Natural killer cell (primary cell): ENCODE measurements around the gene RABGAP1L. TPM values are rescaled to one million over a fixed set of nuclear protein-coding genes. Genes with fewer than 3 reads are reported as not detected.

ENCODE experiments used
- ATAC-seq, 3 donors: fragments of 150-1000 bp in 2 of 3; fragments of 200-7000 bp in 1 of 3; cut with Tn5 transposase; 1 replicate in 1 of 3; 2 replicates in 2 of 3; pipeline ENCODE4 v1.10.0; 2021; ENCODE audit warnings: mild to moderate bottlenecking in 2 of 3, moderate library complexity in 2 of 3
- DNase-seq, 2 donors: peaks; one replicate each; pipeline versions ENCODE4 v3.0.0 to v3.0.0-alpha.2; 2013 to 2021; ENCODE audit warnings: mixed read lengths in 1 of 2
- H3K27ac ChIP-seq: one replicate; pipeline ENCODE4 v1.5.1; 2013; ENCODE audit warnings: mild to moderate bottlenecking, low read length
- H3K27me3 ChIP-seq: one replicate; pipeline ENCODE4 v1.6.1; 2013; ENCODE audit warnings: low read length; ENCODE audit not compliant: control insufficient read depth, insufficient read depth
- H3K36me3 ChIP-seq: one replicate; pipeline ENCODE4 v1.6.1; 2013; ENCODE audit warnings: low read length; ENCODE audit not compliant: control insufficient read depth, insufficient read depth
- H3K4me1 ChIP-seq: one replicate; pipeline ENCODE4 v1.6.1; 2013; ENCODE audit warnings: low read length; ENCODE audit not compliant: control insufficient read depth, insufficient read depth
- H3K4me3 ChIP-seq: one replicate; pipeline ENCODE4 v1.5.1; 2013; ENCODE audit warnings: low read length
- H3K9me3 ChIP-seq: one replicate; pipeline ENCODE4 v1.6.1; 2013; ENCODE audit warnings: low read length; ENCODE audit not compliant: control insufficient read depth, insufficient read depth
- H3K27ac Mint-ChIP-seq, 2 donors: one replicate each; pipeline ENCODE4 v1.8.0; 2022; ENCODE audit warnings: mild to moderate bottlenecking in 2 of 2, mixed read lengths in 2 of 2, moderate library complexity in 1 of 2
- H3K27me3 Mint-ChIP-seq, 2 donors: one replicate each; pipeline ENCODE4 v1.8.0; 2022; ENCODE audit warnings: low read depth in 2 of 2, mixed read lengths in 2 of 2
- H3K36me3 Mint-ChIP-seq: one replicate; pipeline ENCODE4 v1.8.0; 2022; ENCODE audit warnings: mixed read lengths
- H3K4me1 Mint-ChIP-seq, 2 donors: one replicate each; pipeline ENCODE4 v1.8.0; 2022; ENCODE audit warnings: mixed read lengths in 2 of 2
- H3K4me3 Mint-ChIP-seq: one replicate; pipeline ENCODE4 v1.8.0; 2022; ENCODE audit warnings: mild to moderate bottlenecking, moderate library complexity, mixed read lengths
- H3K9me3 Mint-ChIP-seq, 2 donors: one replicate each; pipeline ENCODE4 v1.8.0; 2022; ENCODE audit warnings: mixed read lengths in 2 of 2
- CTCF ChIP-seq: fragments of 200-600 bp; IDR thresholded peaks from one replicate; pipeline ENCODE4 v1.8.0; 2022; ENCODE audit warnings: antibody characterized with exemption
- WGBS: methylation state at CpG from one replicate; pipeline ENCODE4 v1.1.7; 2013; ENCODE audit warnings: missing lambda C conversion rate; ENCODE audit not compliant: insufficient coverage; 5-methylcytosine and 5-hydroxymethylcytosine counted together
- intact Hi-C: fragments of 100-400 bp; cut with micrococcal nuclease; formaldehyde crosslinking; loops from one replicate; pipeline ENCODE4 v1.14.2; 2022
- total RNA-seq, 4 donors: library from RNA; stranded (reverse); fragments of 120-200 nt in 1 of 4; gene quantifications; one replicate each; pipeline versions ENCODE4 v1.2.3 to v1.2.4, GENCODE V29; 2013 to 2022

The RABGAP1L gene
- total RNA-seq, 3 donors from 2014 or later (not counting 1 experiment from before 2014, with no cell fraction given), result 145 to 168 (median 153) TPM

GRCh38 chr1:174262349-174263241, 103.3 kb downstream of the RABGAP1L start:
- Histone ChIP-seq H3K4me1 (no peaks in the 10 kb centered on the region), H3K4me3 (no peak overlapping the region), H3K27me3 (no peaks in the 10 kb centered on the region), H3K36me3 (no peaks in the 10 kb centered on the region), H3K9me3 (no peaks in the 10 kb centered on the region), H3K27ac (no peak overlapping the region)
- Mint-ChIP-seq H3K27me3 (no peaks in the 10 kb centered on the region), H3K9me3 (no peaks in the 10 kb centered on the region), H3K4me1 (peaks cover 0 to 8% of the 10 kb centered on the region in 2 donors), H3K27ac (peak overlapping the region in 1 of 2 donors; percentile 65), H3K4me3 (no peak overlapping the region), H3K36me3 (no peaks in the 10 kb centered on the region)
- 71% methylated on average over 3 of the region's 3 CpGs for WGBS
- peak; percentile 52 to 70 (median 61) for ATAC-seq
- TF ChIP-seq CTCF, result peak; percentile 58
- intact Hi-C loops, result loop anchor here (2.0 to 10.0 kb wide), 2 partner anchors 464 to 722 kb away; no protein-coding TSS in a partner anchor
- DNase-seq, result peak in 1 of 2 donors; percentile 47

DNA sequence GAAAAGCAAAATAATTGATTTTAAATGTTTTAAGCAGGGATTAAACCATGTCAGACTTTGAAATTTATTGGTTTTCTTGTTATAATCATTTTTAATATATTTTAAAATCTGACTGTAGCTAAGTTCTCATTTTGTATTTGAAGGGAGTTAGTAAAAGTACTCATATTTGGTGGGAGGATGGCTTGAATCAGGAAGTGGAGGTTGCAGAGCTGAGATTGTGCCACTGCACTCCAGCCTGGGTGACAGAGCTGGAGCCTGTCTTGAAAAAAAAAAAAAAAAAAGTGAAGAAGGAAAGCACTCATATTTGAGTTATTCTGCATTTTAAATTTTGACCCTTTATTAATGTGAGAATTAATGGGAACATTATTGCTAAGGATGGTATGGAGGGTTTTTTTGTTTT, 106.0 kb downstream of the RABGAP1L start:
- intact Hi-C loops, result loop anchor here (10.0 kb wide), 1 partner anchor 720 kb away; no protein-coding TSS in a partner anchor
- H3K27me3 ChIP-seq, result no peaks in the 10 kb centered on the region
- H3K9me3 ChIP-seq, result no peaks in the 10 kb centered on the region
- no peak overlapping the region for H3K27ac ChIP-seq
- Mint-ChIP-seq H3K9me3 (no peaks in the 10 kb centered on the region), H3K27ac (no peak overlapping the region), H3K4me3 (no peak overlapping the region), H3K27me3 (no peaks in the 10 kb centered on the region), H3K4me1 (peaks cover 0 to 8% of the 10 kb centered on the region in 2 donors), H3K36me3 (no peaks in the 10 kb centered on the region)
- H3K4me1 ChIP-seq, result no peaks in the 10 kb centered on the region
- H3K36me3 ChIP-seq, result peaks cover 4% of the 10 kb centered on the region
- DNase-seq (no peak), ATAC-seq (no peak)
- no peak overlapping the region for H3K4me3 ChIP-seq
- no peak for TF ChIP-seq CTCF

- Mint-ChIP-seq H3K9me3 (no peaks in the 10 kb centered on the region), H3K27me3 (no peaks in the 10 kb centered on the region), H3K27ac (no peak overlapping the region), H3K4me1 (peaks cover 0 to 8% of the 10 kb centered on the region in 2 donors), H3K4me3 (no peak overlapping the region), H3K36me3 (no peaks in the 10 kb centered on the region)
- Histone ChIP-seq H3K9me3 (no peaks in the 10 kb centered on the region), H3K4me3 (no peak overlapping the region), H3K27me3 (no peaks in the 10 kb centered on the region), H3K4me1 (no peaks in the 10 kb centered on the region), H3K36me3 (peaks cover 4% of the 10 kb centered on the region), H3K27ac (no peak overlapping the region)
- no peak for TF ChIP-seq CTCF
- intact Hi-C loops, result loop anchor here (10.0 kb wide), 1 partner anchor 718 kb away; no protein-coding TSS in a partner anchor
- WGBS, result no CpG with 5 or more reads among the region's 2 CpGs
- ATAC-seq, result no peak
- DNase-seq, result no peak
Observed at GRCh38 chr1:174266476-174266875, 107.2 kb downstream of the RABGAP1L start.
